SU-DHL-6 (cell line): ENCODE measurements around the gene NTSR2.

ENCODE experiments used
- EZH2phosphoT487 ChIP-seq: fragments of 200-600 bp; sonication (generic), shearing (Covaris generic); conservative IDR thresholded peaks from 2 replicates; pipeline ENCODE4 v1.6.1; 2018; ENCODE audit warnings: mild to moderate bottlenecking, antibody characterized with exemption, low read length, moderate library complexity, mixed read lengths
- TF ChIP-seq, protein P1 (sequence below): fragments of 200-600 bp; sonication (generic); IDR thresholded peaks from one replicate; pipeline ENCODE4 v1.5.1; 2017; ENCODE audit warnings: antibody characterized with exemption, mild to moderate bottlenecking, low read length, moderate library complexity; ENCODE audit not compliant: insufficient read depth, poor library complexity, severe bottlenecking

- TF ChIP-seq, protein P1, sequence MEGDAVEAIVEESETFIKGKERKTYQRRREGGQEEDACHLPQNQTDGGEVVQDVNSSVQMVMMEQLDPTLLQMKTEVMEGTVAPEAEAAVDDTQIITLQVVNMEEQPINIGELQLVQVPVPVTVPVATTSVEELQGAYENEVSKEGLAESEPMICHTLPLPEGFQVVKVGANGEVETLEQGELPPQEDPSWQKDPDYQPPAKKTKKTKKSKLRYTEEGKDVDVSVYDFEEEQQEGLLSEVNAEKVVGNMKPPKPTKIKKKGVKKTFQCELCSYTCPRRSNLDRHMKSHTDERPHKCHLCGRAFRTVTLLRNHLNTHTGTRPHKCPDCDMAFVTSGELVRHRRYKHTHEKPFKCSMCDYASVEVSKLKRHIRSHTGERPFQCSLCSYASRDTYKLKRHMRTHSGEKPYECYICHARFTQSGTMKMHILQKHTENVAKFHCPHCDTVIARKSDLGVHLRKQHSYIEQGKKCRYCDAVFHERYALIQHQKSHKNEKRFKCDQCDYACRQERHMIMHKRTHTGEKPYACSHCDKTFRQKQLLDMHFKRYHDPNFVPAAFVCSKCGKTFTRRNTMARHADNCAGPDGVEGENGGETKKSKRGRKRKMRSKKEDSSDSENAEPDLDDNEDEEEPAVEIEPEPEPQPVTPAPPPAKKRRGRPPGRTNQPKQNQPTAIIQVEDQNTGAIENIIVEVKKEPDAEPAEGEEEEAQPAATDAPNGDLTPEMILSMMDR = no peak
- no peak for TF ChIP-seq EZH2phosphoT487
These were observed 43.8 kb upstream of the NTSR2 start for GRCh38 chr2:11713815-11714214.
